K562 (cell line): Measurements from ENCODE around the gene TCEA3. TPM values are rescaled to one million over a fixed set of nuclear protein-coding genes. Genes with fewer than 3 reads are reported as not detected.
A peak's percentile ranks its signal among the peaks of the same experiment; 100 is the strongest.

Experiments used
- CHD1 ChIP-seq: fragments of 200-600 bp; sonication (generic); IDR thresholded peaks from one replicate; pipeline ENCODE4 v1.6.1; 2012; ENCODE audit warnings: mild to moderate bottlenecking, moderate library complexity, low read length, inconsistent platforms
- DPF2 ChIP-seq: fragments of 450-650 bp; IDR thresholded peaks from 2 replicates; pipeline ENCODE4 v1.6.1; 2016
- E2F6 ChIP-seq, 2 experiments: IDR thresholded peaks; 2 replicates each; pipeline ENCODE4 v1.6.1; 2011; ENCODE audit warnings: borderline replicate concordance in 1 of 2, control low read depth in 1 of 2, low read depth in 1 of 2, low read length in 1 of 2, mild to moderate bottlenecking in 1 of 2, mixed read lengths in 1 of 2, moderate library complexity in 1 of 2; ENCODE audit not compliant: insufficient read depth in 1 of 2, insufficient read length in 1 of 2, poor library complexity in 1 of 2, severe bottlenecking in 1 of 2; ENCODE audit errors: extremely low read depth in 1 of 2
- GTF2F1 ChIP-seq: IDR thresholded peaks from 2 replicates; pipeline ENCODE4 v1.6.1; 2011; ENCODE audit warnings: low read depth, low read length, improper control_type of control experiment
- L3MBTL2 ChIP-seq: fragments of 450-650 bp; IDR thresholded peaks from 2 replicates; pipeline ENCODE4 v1.6.1; 2016; ENCODE audit warnings: mild to moderate bottlenecking, moderate library complexity
- NFE2 ChIP-seq: IDR thresholded peaks from 2 replicates; pipeline ENCODE4 v1.6.1; 2014; ENCODE audit warnings: antibody characterized with exemption, low read depth
- POLR2G ChIP-seq: fragments of 200-400 bp; formaldehyde crosslinking; IDR thresholded peaks from 2 replicates; pipeline ENCODE4 v1.6.1; 2017; ENCODE audit warnings: low read depth, mild to moderate bottlenecking, antibody characterized with exemption, low read length, moderate library complexity
- STAG1 ChIP-seq: sonication (generic); formaldehyde crosslinking; IDR thresholded peaks from 2 replicates; pipeline ENCODE4 v1.5.0; 2020; ENCODE audit warnings: missing genetic modification reagents, borderline replicate concordance
- ZNF561 ChIP-seq: fragments of 450-650 bp; formaldehyde crosslinking; conservative IDR thresholded peaks from 2 replicates; pipeline ENCODE4 v1.4.0; 2020; ENCODE audit warnings: mild to moderate bottlenecking, moderate library complexity
- polyA plus RNA-seq, 8 experiments: library from polyadenylated mRNA; depleted of rRNA in 4 of 8; stranded (reverse) in 5 of 8; unstranded in 3 of 8; fragments of >200 nt; fragmentation: Nextera tagmentation in 2 of 8; fragmentation: Illumina TruSeq in 1 of 8; extraction: Ambion mirVana in 2 of 8; extraction: Trizol in 1 of 8; gene quantifications; 2 replicates each; pipeline versions ENCODE4 v1.2.1 to v1.2.3, GENCODE V29; 2011 to 2014; ENCODE audit warnings: inconsistent platforms in 1 of 8, missing spikeins in 1 of 8
- total RNA-seq, 7 experiments: library from RNA; depleted of rRNA in 6 of 7; stranded (reverse); fragments of >200 nt in 6 of 7; fragmentation: Illumina TruSeq in 2 of 7; extraction: Trizol in 2 of 7; gene quantifications; 2 replicates each; pipeline versions ENCODE4 v1.2.1 to v1.2.3, GENCODE V29; 2011 to 2021; ENCODE audit warnings: low replicate concordance in 1 of 7
- TF ChIP-seq, protein P1 (sequence below): sonication (generic); formaldehyde crosslinking; IDR thresholded peaks from 2 replicates; pipeline ENCODE4 v1.8.0; 2022; ENCODE audit warnings: missing genetic modification reagents, mild to moderate bottlenecking, borderline replicate concordance
- TF ChIP-seq, protein P2 (sequence below), 3 experiments: fragments of 200-800 bp in 1 of 3; fragments of 250-450 bp in 1 of 3; fragments of 450-650 bp in 1 of 3; sonication (Bioruptor Pico) in 1 of 3; sonication (Bioruptor generic) in 1 of 3; formaldehyde crosslinking in 1 of 3; IDR thresholded peaks; 2 replicates each; pipeline versions ENCODE4 v1.6.1 to v1.8.0; 2016 to 2022; ENCODE audit warnings: mild to moderate bottlenecking in 2 of 3, missing genetic modification characterization in 2 of 3, missing compliant biosample characterization in 1 of 3, moderate library complexity in 1 of 3
- TF ChIP-seq, protein P3 (sequence below): fragments of 450-650 bp; IDR thresholded peaks from 2 replicates; pipeline ENCODE4 v1.6.1; 2017; ENCODE audit warnings: antibody characterized with exemption, mild to moderate bottlenecking
- TF ChIP-seq, protein P4 (sequence below): fragments of 450-650 bp; formaldehyde crosslinking; IDR thresholded peaks from 2 replicates; pipeline ENCODE4 v1.4.0; 2020; ENCODE audit warnings: mild to moderate bottlenecking, mixed read lengths

The TCEA3 gene
- total and polyA plus RNA-seq, 9 of the 15 experiments (the other 6 are each of a cell fraction or from before 2014, with no cell fraction given), result 0.03 to 0.55 (median 0.36) TPM

DNA sequence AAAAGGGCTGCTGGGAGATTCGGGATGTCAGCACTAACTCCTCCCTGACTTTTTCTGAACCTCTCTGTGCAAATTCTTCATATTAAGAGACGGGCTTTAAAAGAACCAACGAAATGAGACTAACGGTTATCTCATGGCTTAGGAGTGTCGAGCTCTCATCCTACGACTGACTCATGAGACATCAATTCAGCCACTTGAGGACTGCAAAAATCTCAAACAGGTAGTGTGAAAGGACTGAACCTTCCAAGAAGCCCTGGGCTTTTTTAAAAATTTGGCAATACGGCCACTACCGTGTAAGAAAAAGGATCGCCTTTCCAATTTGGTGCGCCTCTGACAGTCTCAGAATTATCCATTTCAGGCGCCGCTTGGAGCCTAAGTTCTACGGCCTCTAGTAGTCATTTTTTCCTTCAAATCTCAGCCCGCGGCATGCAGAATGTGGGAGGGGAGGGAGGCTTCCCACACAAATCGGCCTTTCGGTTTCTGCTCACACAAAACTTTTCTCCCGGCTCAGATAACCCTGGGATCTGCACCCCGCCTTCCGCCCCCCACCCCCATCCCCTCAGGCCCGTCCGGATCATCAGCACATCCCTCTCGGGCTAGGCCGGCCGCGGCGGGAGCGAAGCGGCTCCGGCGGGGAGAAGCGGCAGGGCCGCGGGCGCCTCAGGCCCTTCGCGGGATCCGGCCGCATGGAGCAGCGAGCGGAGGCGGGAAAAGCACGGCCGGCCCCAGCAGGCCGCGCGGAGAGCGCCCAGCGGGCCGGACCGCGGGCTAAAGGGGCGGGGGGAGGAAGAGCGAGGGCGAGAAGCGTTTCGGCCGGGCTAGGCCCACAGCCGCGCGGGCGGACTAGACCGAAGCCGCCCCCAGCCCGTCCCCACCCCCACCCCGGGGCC, 81.1 kb downstream of the TCEA3 start (continued):
- TF ChIP-seq, protein P1, sequence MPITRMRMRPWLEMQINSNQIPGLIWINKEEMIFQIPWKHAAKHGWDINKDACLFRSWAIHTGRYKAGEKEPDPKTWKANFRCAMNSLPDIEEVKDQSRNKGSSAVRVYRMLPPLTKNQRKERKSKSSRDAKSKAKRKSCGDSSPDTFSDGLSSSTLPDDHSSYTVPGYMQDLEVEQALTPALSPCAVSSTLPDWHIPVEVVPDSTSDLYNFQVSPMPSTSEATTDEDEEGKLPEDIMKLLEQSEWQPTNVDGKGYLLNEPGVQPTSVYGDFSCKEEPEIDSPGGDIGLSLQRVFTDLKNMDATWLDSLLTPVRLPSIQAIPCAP, result no peak
- TF ChIP-seq, protein P2, sequence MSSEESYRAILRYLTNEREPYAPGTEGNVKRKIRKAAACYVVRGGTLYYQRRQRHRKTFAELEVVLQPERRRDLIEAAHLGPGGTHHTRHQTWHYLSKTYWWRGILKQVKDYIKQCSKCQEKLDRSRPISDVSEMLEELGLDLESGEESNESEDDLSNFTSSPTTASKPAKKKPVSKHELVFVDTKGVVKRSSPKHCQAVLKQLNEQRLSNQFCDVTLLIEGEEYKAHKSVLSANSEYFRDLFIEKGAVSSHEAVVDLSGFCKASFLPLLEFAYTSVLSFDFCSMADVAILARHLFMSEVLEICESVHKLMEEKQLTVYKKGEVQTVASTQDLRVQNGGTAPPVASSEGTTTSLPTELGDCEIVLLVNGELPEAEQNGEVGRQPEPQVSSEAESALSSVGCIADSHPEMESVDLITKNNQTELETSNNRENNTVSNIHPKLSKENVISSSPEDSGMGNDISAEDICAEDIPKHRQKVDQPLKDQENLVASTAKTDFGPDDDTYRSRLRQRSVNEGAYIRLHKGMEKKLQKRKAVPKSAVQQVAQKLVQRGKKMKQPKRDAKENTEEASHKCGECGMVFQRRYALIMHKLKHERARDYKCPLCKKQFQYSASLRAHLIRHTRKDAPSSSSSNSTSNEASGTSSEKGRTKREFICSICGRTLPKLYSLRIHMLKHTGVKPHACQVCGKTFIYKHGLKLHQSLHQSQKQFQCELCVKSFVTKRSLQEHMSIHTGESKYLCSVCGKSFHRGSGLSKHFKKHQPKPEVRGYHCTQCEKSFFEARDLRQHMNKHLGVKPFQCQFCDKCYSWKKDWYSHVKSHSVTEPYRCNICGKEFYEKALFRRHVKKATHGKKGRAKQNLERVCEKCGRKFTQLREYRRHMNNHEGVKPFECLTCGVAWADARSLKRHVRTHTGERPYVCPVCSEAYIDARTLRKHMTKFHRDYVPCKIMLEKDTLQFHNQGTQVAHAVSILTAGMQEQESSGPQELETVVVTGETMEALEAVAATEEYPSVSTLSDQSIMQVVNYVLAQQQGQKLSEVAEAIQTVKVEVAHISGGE (CRISPR knock-in tag; IDR thresholded peaks at IDR 0.05), result peak in 1 of 3 experiments; percentile 36; a peak in 1 of 6 replicates
- peak; percentile 35; the same call in 1 of the 2 replicates for TF ChIP-seq STAG1 (CRISPR knock-in tag)
- TF ChIP-seq, protein P3, sequence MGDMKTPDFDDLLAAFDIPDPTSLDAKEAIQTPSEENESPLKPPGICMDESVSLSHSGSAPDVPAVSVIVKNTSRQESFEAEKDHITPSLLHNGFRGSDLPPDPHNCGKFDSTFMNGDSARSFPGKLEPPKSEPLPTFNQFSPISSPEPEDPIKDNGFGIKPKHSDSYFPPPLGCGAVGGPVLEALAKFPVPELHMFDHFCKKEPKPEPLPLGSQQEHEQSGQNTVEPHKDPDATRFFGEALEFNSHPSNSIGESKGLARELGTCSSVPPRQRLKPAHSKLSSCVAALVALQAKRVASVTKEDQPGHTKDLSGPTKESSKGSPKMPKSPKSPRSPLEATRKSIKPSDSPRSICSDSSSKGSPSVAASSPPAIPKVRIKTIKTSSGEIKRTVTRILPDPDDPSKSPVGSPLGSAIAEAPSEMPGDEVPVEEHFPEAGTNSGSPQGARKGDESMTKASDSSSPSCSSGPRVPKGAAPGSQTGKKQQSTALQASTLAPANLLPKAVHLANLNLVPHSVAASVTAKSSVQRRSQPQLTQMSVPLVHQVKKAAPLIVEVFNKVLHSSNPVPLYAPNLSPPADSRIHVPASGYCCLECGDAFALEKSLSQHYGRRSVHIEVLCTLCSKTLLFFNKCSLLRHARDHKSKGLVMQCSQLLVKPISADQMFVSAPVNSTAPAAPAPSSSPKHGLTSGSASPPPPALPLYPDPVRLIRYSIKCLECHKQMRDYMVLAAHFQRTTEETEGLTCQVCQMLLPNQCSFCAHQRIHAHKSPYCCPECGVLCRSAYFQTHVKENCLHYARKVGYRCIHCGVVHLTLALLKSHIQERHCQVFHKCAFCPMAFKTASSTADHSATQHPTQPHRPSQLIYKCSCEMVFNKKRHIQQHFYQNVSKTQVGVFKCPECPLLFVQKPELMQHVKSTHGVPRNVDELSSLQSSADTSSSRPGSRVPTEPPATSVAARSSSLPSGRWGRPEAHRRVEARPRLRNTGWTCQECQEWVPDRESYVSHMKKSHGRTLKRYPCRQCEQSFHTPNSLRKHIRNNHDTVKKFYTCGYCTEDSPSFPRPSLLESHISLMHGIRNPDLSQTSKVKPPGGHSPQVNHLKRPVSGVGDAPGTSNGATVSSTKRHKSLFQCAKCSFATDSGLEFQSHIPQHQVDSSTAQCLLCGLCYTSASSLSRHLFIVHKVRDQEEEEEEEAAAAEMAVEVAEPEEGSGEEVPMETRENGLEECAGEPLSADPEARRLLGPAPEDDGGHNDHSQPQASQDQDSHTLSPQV, result peak; percentile 64; the same call in 1 of the 2 replicates
- TF ChIP-seq NFE2, result no peak
- TF ChIP-seq E2F6 (IDR thresholded peaks at IDR 0.05; ENCODE audit: borderline replicate concordance in 1 of 2, extremely low read depth in 1 of 2, insufficient read depth in 1 of 2, insufficient read length in 1 of 2, low read depth in 1 of 2, low read length in 1 of 2, poor library complexity in 1 of 2, severe bottlenecking in 1 of 2), result peak; percentile 92 to 99
- TF ChIP-seq CHD1, result no peak
- TF ChIP-seq DPF2, result peak; percentile 54; the same call in 1 of the 2 replicates
- TF ChIP-seq, protein P4, sequence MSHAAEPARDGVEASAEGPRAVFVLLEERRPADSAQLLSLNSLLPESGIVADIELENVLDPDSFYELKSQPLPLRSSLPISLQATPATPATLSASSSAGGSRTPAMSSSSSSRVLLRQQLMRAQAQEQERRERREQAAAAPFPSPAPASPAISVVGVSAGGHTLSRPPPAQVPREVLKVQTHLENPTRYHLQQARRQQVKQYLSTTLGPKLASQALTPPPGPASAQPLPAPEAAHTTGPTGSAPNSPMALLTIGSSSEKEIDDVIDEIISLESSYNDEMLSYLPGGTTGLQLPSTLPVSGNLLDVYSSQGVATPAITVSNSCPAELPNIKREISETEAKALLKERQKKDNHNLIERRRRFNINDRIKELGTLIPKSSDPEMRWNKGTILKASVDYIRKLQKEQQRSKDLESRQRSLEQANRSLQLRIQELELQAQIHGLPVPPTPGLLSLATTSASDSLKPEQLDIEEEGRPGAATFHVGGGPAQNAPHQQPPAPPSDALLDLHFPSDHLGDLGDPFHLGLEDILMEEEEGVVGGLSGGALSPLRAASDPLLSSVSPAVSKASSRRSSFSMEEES, result no peak
- peak; percentile 84 for TF ChIP-seq L3MBTL2
- no peak; the same call in 1 of the 2 replicates for TF ChIP-seq GTF2F1
- TF ChIP-seq ZNF561, result no peak
- peak; percentile 5 for TF ChIP-seq POLR2G
